Measurements from ENCODE around the gene LAMA4.

LAMA4 gene

DNA sequence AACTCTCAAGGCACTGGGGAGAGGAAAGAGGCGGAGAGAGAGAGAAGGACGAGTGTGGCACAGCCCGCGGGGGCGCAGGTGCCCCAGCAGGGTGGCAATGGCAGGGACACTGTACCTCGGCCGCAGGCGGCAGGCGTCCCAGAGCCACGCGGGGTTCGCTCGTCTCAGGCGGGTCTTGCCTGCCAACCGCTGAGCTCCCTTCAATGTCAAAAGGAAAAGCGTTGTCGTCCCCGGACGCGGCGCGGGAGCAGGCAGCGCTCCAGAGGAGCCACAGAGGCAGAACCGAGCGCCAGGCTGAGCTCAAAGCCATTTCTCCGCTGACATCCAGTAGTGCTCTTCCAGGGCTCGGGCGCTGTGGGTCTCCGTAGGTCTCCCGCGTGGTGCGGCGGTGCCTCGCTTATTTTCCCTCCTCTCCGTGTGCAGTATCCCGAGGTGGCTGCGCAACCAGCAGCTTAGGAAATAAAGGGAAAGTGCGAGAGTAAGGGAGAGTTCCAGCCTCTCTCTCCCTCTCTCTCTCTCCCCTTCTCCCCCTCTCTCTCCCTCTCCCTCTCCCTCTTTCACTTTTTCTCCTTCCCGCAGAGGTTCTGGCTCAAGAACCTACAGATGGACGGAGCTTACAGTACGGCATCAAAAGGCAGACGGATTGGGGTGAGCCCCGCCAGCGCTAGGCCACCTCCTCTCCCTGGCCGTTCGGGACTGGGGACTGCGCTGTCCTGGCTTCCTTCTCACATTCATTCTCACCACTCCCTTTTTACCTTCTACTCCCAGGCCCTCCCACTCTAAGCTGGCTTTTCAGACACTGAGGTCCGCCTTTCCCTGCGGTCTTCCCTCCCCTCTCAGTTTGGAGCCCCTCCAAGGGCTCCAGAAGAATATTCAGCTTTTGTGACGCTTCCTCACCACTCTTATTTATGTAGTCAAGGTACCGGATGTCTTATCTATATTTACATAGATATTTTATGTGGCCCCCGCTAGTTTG, at the start of gene LAMA4:
Gene LAMA4, minus strand, starts transcription at position 727 of the 976 bp plus-strand sequence. Its CDS starts 417 bp downstream, at position 310.
- no peak for DNase-seq (ENCODE audit: low spot score)

DNA sequence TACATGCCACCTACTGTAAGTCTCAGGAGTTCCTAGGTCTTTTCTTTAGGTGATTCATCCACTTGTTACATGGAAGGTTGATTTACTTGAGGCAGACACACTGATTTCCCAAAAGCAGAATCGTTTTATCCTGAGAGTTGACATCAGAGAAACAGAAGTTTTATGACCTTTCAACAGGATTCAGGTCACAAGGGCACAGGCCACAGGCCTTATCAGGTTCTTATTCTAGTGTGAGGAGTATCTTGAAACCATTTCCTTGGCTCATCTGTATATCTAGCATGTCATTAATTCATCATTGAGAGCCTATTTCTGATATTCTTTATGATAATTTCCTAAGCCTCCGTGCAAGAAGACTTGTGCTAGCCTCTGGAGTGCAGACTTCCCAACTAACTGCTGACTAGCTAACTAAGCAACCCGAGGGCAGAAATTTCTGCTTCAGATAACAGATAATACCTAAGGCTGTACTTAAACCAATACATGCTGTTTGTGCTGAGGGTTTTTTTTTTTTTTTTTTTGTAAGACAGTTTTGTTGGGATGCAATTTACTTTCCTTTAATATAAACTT, 47.9 kb upstream of the LAMA4 start:
- no peak for DNase-seq (ENCODE audit: low spot score)

- DNase-seq (ENCODE audit: low spot score): no peak
These were observed 46.5 kb upstream of the LAMA4 start for GRCh38 chr6:112300896-112301295.

GRCh38 chr6:112298816-112299281, 44.5 kb upstream of the LAMA4 start:
- no peak for DNase-seq (ENCODE audit: low spot score)

DNA sequence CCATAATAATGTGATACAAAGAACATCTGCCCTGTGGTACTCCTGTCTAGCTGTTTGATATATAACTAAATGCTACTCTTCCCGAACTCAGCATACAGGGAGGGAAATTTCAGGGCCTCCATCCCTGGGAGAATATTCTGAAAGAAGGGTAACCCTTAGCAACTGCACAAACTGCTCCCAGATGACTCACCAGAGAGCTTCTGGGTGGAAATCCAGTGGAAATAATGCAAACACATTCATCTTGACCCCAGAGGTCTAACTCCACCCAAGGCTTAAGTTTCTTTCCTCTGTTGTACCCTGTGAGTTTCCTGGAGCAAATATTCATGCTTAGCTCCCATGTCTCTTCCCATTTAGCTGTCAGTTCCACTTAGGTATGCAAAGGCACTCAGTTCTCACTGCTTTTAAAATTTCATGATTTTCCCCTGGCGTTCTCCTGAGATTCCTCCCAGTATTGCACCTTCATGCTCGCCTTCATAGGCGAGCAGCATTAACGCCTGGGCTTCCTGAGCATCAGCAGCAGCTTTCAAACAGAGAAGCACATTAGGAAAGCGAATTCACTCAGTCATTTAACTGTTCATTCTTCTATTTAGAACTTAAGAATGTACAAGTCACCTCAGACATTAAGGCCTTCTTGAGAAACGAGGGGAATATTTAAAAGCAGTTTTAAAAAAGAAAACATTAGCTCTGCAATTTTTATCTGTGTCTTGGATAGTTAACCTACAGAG, 43.8 kb upstream of the LAMA4 start:
- DNase-seq (ENCODE audit: low spot score): peak; percentile 71

GRCh38 chr6:112296694-112297093, 42.3 kb upstream of the LAMA4 start:
- no peak for DNase-seq (ENCODE audit: low spot score)

DNA sequence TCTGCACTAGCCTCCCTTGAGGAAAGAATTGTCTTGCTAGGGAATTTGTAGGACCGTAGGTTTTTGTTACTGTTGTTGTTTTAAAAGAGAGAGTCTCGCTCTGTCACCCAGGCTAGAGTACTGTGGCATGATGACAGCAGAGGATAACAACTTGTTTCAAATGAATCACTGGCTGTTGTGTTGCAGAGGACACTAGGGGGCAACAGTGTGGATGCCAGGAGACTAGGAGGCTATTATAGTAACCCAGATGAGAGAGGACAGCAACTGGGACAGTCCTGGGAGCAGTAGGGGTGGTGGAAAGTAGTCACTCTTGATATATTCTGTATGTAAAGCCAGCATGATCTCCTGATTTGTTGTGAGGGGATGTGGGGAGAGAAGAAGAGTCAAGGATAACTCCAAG, 41.8 kb upstream of the LAMA4 start:
- DNase-seq (ENCODE audit: low spot score): peak; percentile 62

- no peak for DNase-seq (ENCODE audit: low spot score)
These were observed 36.9 kb upstream of the LAMA4 start for GRCh38 chr6:112291161-112291762.

DNA sequence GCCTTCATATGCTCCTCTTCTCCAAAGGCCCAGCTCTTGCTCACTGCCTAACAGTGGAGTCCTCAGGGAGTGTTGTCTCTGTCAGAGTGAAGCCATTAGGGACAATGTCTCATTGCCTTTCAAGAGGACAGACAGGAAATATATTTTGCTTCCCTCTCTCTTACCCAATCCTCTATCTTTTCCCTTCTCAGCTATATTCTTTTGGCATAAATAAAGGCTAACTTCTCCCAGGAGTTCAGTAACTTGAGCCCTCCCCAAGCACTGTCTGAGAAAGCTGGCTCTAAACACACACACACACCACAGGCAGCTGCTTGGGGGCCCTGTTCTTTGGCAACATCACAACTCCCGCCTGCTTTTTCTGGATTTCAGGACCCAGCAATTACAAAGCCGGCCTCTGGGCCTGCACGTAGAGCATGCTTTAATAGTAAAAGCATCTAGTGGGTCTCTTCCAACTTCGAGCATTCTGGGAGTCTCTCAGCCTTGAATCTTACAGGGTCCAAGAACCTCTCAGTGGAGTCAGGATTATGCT, 34.7 kb upstream of the LAMA4 start:
- no peak for DNase-seq (ENCODE audit: low spot score)

GRCh38 chr6:112288475-112288874, 34.1 kb upstream of the LAMA4 start:
- DNase-seq (ENCODE audit: low spot score): no peak

DNA sequence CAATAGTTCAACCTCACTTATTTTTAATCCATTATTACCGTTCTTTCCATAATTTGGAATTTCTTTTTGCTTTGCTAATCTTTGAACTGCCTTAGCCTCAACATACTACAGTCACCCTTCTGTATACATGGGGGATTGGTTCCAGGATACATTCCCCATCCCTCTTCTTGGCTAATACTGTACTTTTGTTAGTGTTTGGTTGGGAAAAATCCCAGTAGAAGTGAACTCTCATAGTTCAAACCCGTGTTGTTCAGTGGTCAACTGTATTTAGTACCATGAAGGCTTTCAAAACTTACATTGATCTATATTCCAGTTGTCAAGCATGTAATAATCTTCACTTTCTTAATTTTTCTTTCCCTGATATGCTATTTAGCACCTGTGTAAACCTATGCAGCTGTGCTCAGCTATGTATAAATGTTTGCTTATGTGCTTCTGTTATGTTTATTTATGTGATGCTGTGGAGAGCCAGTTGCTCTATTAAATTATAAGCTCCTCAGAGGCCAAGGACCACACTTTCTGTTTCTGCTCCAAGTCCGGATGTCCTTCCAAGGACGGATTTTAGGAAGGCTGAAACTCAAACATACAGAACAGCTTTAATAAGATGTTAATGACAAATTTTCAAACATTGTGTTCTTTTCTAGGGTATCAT, 33.3 kb upstream of the LAMA4 start:
- no peak for DNase-seq (ENCODE audit: low spot score)

DNA sequence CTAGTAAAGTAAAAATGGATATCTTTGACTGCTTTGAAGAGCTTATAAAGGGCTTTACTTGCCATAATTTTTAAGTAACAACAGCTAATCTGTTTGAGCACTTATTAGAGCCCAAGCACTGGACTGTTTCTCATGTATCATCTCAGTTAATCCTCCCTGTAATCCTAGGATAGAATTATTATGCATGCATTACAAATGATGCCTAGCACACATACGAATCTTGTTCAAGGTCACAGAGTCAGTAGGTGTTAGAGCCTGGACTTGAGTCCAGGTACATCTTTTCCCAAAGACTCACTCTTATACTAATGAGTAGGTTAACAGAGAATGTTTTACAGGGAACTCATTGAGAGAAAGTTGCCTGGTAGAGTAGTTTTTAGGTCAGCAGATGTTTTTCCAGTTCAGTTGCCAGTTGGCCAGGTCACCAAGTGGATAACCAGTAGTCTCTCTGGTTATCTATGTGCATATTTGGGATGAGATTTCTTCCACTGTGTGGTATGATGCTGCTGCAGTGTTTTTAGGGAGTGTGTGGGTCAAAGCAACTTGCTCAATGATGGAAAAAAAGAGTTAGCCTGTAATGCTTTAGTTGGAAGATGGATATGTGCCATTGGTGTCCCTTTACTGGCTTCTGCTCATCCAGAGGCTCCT, 32.3 kb upstream of the LAMA4 start:
- no peak for DNase-seq (ENCODE audit: low spot score)

DNA sequence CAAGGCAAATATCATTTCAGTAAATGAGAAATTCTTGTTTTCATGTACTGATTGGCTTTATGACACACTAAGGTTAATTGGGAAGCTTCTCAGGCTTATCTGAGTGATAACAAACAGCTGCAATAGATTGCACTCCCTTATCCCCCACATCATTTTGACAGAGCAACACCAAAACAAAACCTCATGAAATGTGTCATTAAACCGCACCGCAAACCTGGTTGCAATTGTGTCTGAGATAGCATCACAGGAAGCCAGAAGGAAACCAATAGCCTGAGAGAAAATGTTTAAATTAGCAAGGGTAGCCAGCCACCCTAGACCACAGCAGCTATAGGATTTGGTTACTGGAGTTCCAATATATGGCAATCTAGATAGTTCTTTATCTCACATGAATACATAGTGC, 31.6 kb upstream of the LAMA4 start:
- no peak for DNase-seq (ENCODE audit: low spot score)

DNA sequence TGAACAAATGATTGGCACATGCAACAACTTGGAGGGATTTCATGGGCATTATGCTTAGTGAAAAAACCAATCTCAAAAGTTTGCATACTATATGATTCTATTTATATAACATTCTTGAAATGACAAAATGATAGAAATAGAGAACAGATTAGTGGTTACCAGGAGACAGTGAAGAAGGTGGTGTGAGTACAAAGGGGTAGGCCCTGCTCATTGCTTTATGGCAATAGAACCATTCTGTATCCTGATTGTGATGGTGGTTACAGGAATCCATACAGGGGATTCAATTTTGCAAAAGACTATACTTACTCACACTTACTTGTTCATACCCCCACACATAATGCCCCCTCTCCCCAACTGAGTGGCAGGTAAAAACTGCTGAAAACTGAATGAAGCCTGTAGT, 30.2 kb upstream of the LAMA4 start:
- no peak for DNase-seq (ENCODE audit: low spot score)

DNA sequence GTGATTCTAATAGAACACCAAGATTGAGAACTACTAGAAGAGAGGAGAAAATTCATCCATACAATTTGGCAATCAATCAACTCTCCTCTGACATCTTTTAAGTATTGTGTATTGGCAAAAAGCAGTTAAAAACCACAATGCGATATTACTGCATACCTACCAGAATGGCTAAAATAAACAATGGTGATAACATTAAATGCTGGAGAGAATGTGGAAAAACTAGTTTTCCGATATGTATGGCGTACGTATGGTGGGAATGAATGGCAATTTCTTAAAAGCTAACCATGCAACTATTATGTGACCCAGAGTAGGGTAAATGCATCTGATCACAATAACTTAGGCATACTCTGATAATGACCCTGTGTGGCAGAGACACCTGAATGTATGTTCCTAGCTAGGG, 29.3 kb upstream of the LAMA4 start:
- DNase-seq (ENCODE audit: low spot score): no peak

DNA sequence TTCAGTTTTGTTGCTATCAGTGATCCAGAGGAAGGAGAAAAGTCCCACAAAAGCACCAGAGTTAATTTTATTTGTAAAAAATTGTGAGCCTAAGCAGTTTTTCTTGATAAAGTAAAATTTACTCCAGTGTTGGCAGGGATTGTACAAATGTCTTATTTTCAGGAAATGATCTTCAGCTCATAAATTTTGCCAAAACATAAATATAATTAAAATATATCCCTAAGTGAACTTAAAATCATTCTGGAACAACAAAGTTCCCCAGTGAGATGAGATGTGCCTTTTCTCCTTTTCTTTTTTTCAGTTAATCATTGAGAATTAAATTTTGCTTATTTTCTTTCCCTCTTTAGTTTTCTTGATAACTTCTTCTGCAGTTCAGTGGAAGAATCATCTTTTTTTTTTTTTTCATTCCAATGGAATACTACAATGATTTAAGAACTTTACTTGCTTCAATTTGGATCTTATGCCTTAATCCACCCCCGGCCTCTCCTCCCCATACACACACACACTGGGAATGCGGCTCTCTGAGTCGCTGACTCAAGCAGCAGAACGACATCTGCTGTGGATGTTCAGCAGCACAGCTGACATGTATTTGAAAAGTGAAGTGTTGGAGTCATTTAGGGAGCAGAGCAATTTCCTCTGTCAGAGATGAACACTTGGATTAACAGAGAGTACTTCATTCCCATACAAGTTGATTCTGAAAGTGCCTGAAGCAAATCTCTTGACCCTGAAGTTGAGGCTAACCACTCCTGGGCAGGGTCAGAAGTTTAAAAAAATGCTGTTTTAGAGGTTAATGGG, 27.7 kb upstream of the LAMA4 start:
- peak; percentile 71 for DNase-seq (ENCODE audit: low spot score)

DNA sequence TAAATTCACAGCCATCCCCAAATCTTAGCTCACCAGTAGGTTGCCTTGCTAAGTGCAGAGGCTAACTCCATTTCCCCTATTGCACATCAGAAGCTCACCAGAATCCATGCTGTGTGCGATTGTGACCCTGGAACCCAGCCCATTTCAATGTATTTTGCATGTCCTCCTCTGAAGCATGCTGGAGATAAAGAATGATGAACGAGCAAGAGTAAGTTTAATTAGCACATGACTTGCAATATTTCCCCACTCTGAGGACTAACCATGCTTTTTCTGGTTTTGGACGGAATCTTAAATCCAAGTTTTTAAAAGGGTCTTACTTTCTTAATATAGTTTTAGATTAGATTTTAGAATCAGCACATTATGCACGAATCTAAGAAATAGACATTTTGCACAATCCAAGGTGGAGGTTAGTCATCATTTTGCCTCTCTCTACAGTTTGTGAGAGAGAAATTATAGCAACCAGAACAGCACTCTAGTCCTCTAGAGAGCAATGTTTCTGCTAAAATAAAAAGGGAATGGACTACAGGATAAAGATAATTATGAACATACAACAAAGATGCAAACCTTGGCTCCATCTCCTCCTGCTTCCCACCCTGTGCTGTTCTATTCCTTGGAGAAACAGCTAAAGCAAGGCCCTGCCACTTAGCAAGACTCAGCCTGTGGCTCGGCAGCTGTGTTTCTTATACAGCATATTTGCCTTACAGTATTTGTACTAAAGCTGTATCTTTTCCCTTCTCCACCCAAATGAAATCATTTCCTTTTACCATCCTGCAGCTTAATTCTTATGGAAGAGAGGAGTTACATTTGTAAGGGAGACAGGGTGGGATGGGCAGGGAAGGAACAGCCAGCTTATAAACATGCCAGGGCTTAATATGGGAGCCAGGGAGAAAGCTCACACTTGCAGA, 24.9 kb upstream of the LAMA4 start:
- DNase-seq (ENCODE audit: low spot score): no peak

- DNase-seq (ENCODE audit: low spot score): no peak
These were observed 21.0 kb upstream of the LAMA4 start for GRCh38 chr6:112275365-112275764.

DNA sequence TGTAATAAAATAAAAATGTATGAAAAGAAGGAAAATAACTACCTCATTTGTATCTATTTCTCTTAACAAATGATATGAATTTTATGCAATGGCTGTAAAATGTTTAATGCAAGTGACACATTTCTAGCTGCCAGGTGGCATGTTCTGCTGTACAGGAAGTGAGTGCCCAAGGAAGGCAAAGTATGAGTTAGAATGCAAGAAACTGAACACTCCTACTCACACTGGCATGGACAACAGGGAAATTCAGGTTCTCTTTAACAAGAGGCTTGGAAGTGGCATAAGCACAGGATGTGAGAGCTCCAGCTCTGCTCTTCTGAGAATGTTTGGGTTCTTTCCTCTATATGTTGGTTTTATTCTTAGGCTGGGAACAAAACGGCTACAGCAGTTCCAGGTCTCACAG, 20.4 kb upstream of the LAMA4 start:
- no peak for DNase-seq (ENCODE audit: low spot score)

Data from kidney capillary endothelial cell (primary cell).